WTC11 (cell line): ENCODE measurements around the gene UBE2L3. TPM values are rescaled to one million over a fixed set of nuclear protein-coding genes. Genes with fewer than 3 reads are reported as not detected.

ENCODE experiments used
- ATAC-seq: fragments of 200-7000 bp; cut with Tn5 transposase; 2 replicates; pipeline ENCODE4 v1.10.0; 2021; ENCODE audit warnings: mild to moderate bottlenecking, moderate library complexity
- CTCF ChIA-PET: fragments of 300-600 bp; sonication (Branson Sonifier 250); formaldehyde crosslinking; loops from one replicate; lab custom pipeline; 2021; ENCODE audit warnings: antibody characterized with exemption; lab: Charles Lee
- POLR2A ChIA-PET: fragments of 350-600 bp; sonication (Branson Sonifier 250); formaldehyde crosslinking; loops from one replicate; lab custom pipeline; 2021; ENCODE audit warnings: antibody characterized with exemption; lab: Charles Lee
- DNase-seq: peaks from one replicate; pipeline ENCODE4 v3.0.0; 2021; ENCODE audit warnings: low spot score
- H3K27ac Mint-ChIP-seq: 2 replicates; pipeline ENCODE4 v1.8.0; 2021; ENCODE audit warnings: mixed read lengths
- H3K27me3 Mint-ChIP-seq: 2 replicates; pipeline ENCODE4 v1.8.0; 2021; ENCODE audit warnings: low read depth, mild to moderate bottlenecking, moderate library complexity, mixed read lengths
- H3K36me3 Mint-ChIP-seq: 2 replicates; pipeline ENCODE4 v1.8.0; 2021; ENCODE audit warnings: mixed read lengths
- H3K4me1 Mint-ChIP-seq: 2 replicates; pipeline ENCODE4 v1.8.0; 2022; ENCODE audit warnings: mixed read lengths
- H3K4me3 Mint-ChIP-seq: 2 replicates; pipeline ENCODE4 v1.8.0; 2021; ENCODE audit warnings: mild to moderate bottlenecking, moderate library complexity, mixed read lengths
- H3K9me3 Mint-ChIP-seq: 2 replicates; pipeline ENCODE4 v1.8.0; 2021; ENCODE audit warnings: mixed read lengths
- GRHL2 ChIP-seq: fragments of 250-450 bp; sonication (Bioruptor Pico); IDR thresholded peaks from 2 replicates; pipeline ENCODE4 v1.8.0; 2022; ENCODE audit warnings: mild to moderate bottlenecking, moderate library complexity; ENCODE audit not compliant: insufficient replicate concordance, severe bottlenecking
- JAZF1 ChIP-seq: fragments of 250-450 bp; sonication (Bioruptor Pico); IDR thresholded peaks from 2 replicates; pipeline ENCODE4 v1.9.0; 2021; ENCODE audit warnings: moderate library complexity, mild to moderate bottlenecking, inconsistent platforms
- MYBL2 ChIP-seq: sonication (generic); formaldehyde crosslinking; IDR thresholded peaks from 2 replicates; pipeline ENCODE4 v1.8.1; 2023; ENCODE audit warnings: mild to moderate bottlenecking, moderate library complexity, missing genetic modification reagents
- NR2C2 ChIP-seq: sonication (generic); formaldehyde crosslinking; IDR thresholded peaks from 2 replicates; pipeline ENCODE4 v1.8.0; 2022; ENCODE audit warnings: mild to moderate bottlenecking, missing genetic modification reagents
- RORB ChIP-seq: fragments of 250-450 bp; sonication (Bioruptor Pico); IDR thresholded peaks from 2 replicates; pipeline ENCODE4 v1.9.0; 2021; ENCODE audit warnings: mild to moderate bottlenecking
- SMAD4 ChIP-seq: sonication (generic); formaldehyde crosslinking; IDR thresholded peaks from 2 replicates; pipeline ENCODE4 v1.8.0; 2022; ENCODE audit warnings: mild to moderate bottlenecking, missing genetic modification reagents
- SOX15 ChIP-seq: fragments of 250-450 bp; sonication (Bioruptor Pico); IDR thresholded peaks from 2 replicates; pipeline ENCODE4 v1.9.0; 2021; ENCODE audit warnings: mild to moderate bottlenecking
- SP1 ChIP-seq: sonication (generic); formaldehyde crosslinking; conservative IDR thresholded peaks from 2 replicates; pipeline ENCODE4 v1.8.1; 2022; ENCODE audit warnings: missing genetic modification reagents
- TCF7 ChIP-seq: sonication (generic); formaldehyde crosslinking; IDR thresholded peaks from 2 replicates; pipeline ENCODE4 v1.8.0; 2022; ENCODE audit warnings: mild to moderate bottlenecking, low read depth, missing genetic modification reagents, moderate library complexity
- TEAD1 ChIP-seq: sonication (generic); formaldehyde crosslinking; IDR thresholded peaks from 2 replicates; pipeline ENCODE4 v1.8.0; 2022; ENCODE audit warnings: mild to moderate bottlenecking, missing genetic modification reagents
- TP53 ChIP-seq: sonication (generic); formaldehyde crosslinking; IDR thresholded peaks from 2 replicates; pipeline ENCODE4 v1.8.1; 2023; ENCODE audit warnings: mild to moderate bottlenecking, missing genetic modification reagents
- ZNF263 ChIP-seq: sonication (generic); formaldehyde crosslinking; IDR thresholded peaks from 2 replicates; pipeline ENCODE4 v1.8.1; 2022; ENCODE audit warnings: low read depth, mild to moderate bottlenecking, moderate library complexity, missing genetic modification reagents
- total RNA-seq: library from RNA; stranded (reverse); gene quantifications from 3 replicates; pipeline ENCODE4 v1.2.3, GENCODE V29; 2021
- TF ChIP-seq, protein P1 (sequence below): sonication (generic); formaldehyde crosslinking; IDR thresholded peaks from 2 replicates; pipeline ENCODE4 v1.8.0; 2022; ENCODE audit warnings: mild to moderate bottlenecking, missing genetic modification reagents
- TF ChIP-seq, protein P2 (sequence below): fragments of 250-450 bp; sonication (Bioruptor Pico); IDR thresholded peaks from 2 replicates; pipeline ENCODE4 v1.9.0; 2021; ENCODE audit warnings: mild to moderate bottlenecking, borderline replicate concordance
- TF ChIP-seq, protein P3 (sequence below): sonication (generic); formaldehyde crosslinking; IDR thresholded peaks from 2 replicates; pipeline ENCODE4 v1.8.1; 2022; ENCODE audit warnings: mild to moderate bottlenecking, moderate library complexity, missing genetic modification reagents
- TF ChIP-seq, protein P4 (sequence below): sonication (generic); formaldehyde crosslinking; IDR thresholded peaks from 2 replicates; pipeline ENCODE4 v1.8.0; 2022; ENCODE audit warnings: mild to moderate bottlenecking, missing genetic modification reagents
- TF ChIP-seq, protein P5 (sequence below): fragments of 250-450 bp; sonication (Bioruptor Pico); conservative IDR thresholded peaks from 2 replicates; pipeline ENCODE4 v1.9.0; 2021; ENCODE audit warnings: mild to moderate bottlenecking

UBE2L3 gene
- total RNA-seq, 1 experiment from 2014 or later = 79.1 TPM

DNA sequence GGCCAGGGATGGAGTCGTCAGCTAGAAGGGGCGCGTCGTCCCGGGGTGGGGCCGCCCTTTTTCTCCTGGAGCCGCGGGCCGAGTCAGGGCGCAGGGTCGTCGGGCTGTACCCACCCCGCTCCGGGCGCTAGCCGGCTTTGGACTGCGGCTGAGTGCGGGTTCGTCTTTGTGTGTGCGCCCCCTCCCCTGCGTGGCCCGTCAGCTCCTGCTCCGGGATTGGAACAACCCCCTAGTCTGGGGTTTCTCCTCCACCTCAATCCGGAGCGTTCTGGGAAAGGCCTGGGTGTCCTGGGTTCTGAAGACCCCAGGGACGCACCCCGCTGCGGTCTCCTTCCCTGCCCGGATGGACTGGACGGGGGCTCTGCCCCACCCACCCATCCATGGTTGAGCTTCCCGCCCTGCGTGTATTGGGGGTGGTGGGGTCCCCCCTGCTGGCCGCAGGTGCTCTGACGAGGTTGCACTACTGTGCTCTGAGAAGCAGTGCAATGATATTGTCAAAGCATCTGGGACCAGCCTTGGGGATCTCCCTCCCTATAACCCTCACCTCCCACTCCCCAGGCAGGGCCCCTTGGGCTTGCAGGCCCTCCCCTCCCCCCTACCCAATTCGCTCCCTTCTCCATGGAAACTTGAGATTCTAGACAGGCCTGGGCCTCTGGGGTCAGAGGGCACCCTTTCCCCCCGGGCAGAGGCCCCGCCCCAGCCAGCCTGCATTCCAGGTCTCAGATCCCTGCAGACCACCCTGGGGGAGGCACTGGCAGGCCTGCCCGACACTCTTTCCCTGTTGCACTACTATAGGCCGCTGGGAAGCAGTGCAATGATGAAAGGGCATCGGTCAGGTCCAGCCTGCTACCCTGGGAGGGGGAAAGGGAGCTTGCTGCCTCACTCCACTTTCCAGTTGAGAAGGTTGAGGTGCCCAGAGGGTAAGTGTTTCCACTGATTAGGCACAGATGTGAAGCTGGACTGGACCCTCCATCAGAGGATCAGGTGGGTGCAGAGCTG, 85.3 kb downstream of the UBE2L3 start:
- Mint-ChIP-seq H3K27ac (peak overlapping the region; percentile 23; the same call in 1 of the 2 replicates), H3K4me1 (peaks cover 29% of the 10 kb centered on the region), H3K27me3 (no peaks in the 10 kb centered on the region), H3K9me3 (no peaks in the 10 kb centered on the region), H3K36me3 (peaks cover 20% of the 10 kb centered on the region), H3K4me3 (peak overlapping the region; percentile 92)
- TF ChIP-seq ZNF263 (CRISPR knock-in tag) = no peak
- TF ChIP-seq, protein P1, sequence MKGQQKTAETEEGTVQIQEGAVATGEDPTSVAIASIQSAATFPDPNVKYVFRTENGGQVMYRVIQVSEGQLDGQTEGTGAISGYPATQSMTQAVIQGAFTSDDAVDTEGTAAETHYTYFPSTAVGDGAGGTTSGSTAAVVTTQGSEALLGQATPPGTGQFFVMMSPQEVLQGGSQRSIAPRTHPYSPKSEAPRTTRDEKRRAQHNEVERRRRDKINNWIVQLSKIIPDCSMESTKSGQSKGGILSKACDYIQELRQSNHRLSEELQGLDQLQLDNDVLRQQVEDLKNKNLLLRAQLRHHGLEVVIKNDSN (CRISPR knock-in tag) = no peak
- TF ChIP-seq TEAD1 (CRISPR knock-in tag) = peak; percentile 30; the same call in 1 of the 2 replicates
- no peak for TF ChIP-seq NR2C2
- no peak for TF ChIP-seq SOX15 (CRISPR knock-in tag)
- TF ChIP-seq TCF7 (CRISPR knock-in tag) = 0 out of 2 replicates have a peak, but pooled peaks have one; percentile 1
- 0 out of 2 replicates have a peak, but pooled peaks have one; percentile 5 for TF ChIP-seq MYBL2 (CRISPR knock-in tag)
- ATAC-seq = peak; percentile 1
- DNase-seq = peak; percentile 60
- ChIA-PET CTCF (interaction anchor here (1.0 to 4.3 kb wide), 3 partner anchors 10 to 24 kb away, joined by 5 to 40 read pairs (median 5); partner anchors contain the start of genes PPIL2, SDF2L1 and YDJC), POLR2A (interaction anchor here (0.6 to 2.6 kb wide), 3 partner anchors 11 to 73 kb away, joined by 3 to 11 read pairs (median 3); partner anchors contain the start of gene SDF2L1)

DNA sequence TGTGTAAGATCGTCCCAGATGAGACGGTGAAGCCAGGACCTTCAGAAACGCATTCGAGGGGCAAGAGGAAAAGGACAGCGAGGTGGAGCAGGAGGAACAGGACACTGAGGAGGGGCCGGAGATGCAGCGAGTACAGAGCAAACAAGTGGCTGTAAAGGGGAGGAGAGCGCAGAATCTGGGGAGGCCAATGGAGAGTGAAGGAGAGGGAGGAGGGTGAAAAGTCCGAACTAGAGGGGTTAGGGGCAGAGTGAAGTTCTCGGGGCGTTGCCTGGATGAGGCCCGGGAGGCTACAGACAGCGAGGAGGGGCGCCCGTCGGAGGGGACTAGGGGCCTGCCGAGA, 89.5 kb downstream of the UBE2L3 start:
- Mint-ChIP-seq H3K27ac (peak overlapping the region; percentile 75), H3K4me3 (peak overlapping the region; percentile 62), H3K27me3 (peaks cover 10% of the 10 kb centered on the region), H3K9me3 (peaks cover 2% of the 10 kb centered on the region; the same call in 1 of the 2 replicates), H3K36me3 (peaks cover 13% of the 10 kb centered on the region), H3K4me1 (peaks cover 21% of the 10 kb centered on the region)
- ATAC-seq (peak; percentile 57), DNase-seq (no peak)
- POLR2A ChIA-PET = no interaction called here
- CTCF ChIA-PET = interaction anchor here (0.8 to 2.2 kb wide), 5 partner anchors 9 to 79 kb away, joined by 3 to 10 read pairs (median 3); partner anchors contain the start of gene PPIL2
- TF ChIP-seq JAZF1 (no peak), SMAD4 (no peak), SP1 (CRISPR knock-in tag) (no peak), GRHL2 (CRISPR knock-in tag) (no peak), RORB (CRISPR knock-in tag) (no peak), TP53 (CRISPR knock-in tag) (no peak)
- TF ChIP-seq, protein P2, sequence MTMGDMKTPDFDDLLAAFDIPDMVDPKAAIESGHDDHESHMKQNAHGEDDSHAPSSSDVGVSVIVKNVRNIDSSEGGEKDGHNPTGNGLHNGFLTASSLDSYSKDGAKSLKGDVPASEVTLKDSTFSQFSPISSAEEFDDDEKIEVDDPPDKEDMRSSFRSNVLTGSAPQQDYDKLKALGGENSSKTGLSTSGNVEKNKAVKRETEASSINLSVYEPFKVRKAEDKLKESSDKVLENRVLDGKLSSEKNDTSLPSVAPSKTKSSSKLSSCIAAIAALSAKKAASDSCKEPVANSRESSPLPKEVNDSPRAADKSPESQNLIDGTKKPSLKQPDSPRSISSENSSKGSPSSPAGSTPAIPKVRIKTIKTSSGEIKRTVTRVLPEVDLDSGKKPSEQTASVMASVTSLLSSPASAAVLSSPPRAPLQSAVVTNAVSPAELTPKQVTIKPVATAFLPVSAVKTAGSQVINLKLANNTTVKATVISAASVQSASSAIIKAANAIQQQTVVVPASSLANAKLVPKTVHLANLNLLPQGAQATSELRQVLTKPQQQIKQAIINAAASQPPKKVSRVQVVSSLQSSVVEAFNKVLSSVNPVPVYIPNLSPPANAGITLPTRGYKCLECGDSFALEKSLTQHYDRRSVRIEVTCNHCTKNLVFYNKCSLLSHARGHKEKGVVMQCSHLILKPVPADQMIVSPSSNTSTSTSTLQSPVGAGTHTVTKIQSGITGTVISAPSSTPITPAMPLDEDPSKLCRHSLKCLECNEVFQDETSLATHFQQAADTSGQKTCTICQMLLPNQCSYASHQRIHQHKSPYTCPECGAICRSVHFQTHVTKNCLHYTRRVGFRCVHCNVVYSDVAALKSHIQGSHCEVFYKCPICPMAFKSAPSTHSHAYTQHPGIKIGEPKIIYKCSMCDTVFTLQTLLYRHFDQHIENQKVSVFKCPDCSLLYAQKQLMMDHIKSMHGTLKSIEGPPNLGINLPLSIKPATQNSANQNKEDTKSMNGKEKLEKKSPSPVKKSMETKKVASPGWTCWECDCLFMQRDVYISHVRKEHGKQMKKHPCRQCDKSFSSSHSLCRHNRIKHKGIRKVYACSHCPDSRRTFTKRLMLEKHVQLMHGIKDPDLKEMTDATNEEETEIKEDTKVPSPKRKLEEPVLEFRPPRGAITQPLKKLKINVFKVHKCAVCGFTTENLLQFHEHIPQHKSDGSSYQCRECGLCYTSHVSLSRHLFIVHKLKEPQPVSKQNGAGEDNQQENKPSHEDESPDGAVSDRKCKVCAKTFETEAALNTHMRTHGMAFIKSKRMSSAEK (CRISPR knock-in tag) = no peak
- TF ChIP-seq, protein P3, sequence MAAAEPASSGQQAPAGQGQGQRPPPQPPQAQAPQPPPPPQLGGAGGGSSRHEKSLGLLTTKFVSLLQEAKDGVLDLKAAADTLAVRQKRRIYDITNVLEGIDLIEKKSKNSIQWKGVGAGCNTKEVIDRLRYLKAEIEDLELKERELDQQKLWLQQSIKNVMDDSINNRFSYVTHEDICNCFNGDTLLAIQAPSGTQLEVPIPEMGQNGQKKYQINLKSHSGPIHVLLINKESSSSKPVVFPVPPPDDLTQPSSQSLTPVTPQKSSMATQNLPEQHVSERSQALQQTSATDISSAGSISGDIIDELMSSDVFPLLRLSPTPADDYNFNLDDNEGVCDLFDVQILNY (CRISPR knock-in tag) = no peak
- TF ChIP-seq, protein P4, sequence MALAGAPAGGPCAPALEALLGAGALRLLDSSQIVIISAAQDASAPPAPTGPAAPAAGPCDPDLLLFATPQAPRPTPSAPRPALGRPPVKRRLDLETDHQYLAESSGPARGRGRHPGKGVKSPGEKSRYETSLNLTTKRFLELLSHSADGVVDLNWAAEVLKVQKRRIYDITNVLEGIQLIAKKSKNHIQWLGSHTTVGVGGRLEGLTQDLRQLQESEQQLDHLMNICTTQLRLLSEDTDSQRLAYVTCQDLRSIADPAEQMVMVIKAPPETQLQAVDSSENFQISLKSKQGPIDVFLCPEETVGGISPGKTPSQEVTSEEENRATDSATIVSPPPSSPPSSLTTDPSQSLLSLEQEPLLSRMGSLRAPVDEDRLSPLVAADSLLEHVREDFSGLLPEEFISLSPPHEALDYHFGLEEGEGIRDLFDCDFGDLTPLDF = no peak
- TF ChIP-seq, protein P5, sequence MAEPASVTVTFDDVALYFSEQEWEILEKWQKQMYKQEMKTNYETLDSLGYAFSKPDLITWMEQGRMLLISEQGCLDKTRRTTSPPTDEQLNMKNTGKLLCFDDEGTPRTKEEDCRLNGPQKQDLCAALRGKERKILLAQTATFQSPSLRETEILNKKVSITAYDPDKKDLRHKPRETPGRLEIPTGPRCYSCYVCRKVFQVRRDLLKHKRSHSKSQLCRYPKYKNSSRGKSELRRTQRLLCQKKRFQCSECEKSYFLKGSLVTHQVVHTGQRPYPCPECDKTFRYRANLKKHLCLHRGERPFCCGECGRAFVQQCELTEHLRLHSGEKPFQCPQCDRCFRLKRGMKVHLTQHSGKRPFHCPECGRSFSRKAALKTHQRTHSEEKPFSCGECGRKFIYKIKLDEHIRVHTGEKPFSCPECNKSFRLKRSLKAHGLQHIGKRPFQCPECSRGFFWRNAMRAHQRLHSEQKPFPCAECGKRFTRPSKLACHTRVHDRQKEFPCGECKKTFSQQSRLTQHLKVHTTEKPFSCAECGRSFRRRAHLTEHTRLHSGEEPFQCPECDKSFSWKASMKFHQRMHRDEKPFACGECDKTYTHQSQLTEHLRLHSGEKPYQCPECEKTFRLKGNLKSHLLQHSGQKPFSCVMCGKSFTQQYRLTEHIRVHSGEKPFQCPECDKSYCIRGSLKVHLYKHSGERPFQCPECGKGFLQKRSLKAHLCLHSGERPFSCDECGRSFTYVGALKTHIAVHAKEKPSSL (CRISPR knock-in tag) = no peak
